Lung microvascular endothelial cell (primary cell): ENCODE measurements around the gene IL20. TPM values are rescaled to one million over a fixed set of nuclear protein-coding genes. Genes with fewer than 3 reads are reported as not detected.
A peak's percentile ranks its signal among the peaks of the same experiment; 100 is the strongest.

Experiments
- DNase-seq, 2 donors: peaks; one replicate each; pipeline versions ENCODE4 v3.0.0 to v3.0.0-alpha.2; 2010; ENCODE audit warnings: low read depth in 2 of 2
- total RNA-seq: library from RNA; depleted of rRNA; stranded (reverse); fragments of >200 nt; gene quantifications from 2 replicates; pipeline ENCODE4 v1.2.1, GENCODE V29; 2014

IL20 gene
- total RNA-seq, 1 donor from 2014 or later: not detected

DNA sequence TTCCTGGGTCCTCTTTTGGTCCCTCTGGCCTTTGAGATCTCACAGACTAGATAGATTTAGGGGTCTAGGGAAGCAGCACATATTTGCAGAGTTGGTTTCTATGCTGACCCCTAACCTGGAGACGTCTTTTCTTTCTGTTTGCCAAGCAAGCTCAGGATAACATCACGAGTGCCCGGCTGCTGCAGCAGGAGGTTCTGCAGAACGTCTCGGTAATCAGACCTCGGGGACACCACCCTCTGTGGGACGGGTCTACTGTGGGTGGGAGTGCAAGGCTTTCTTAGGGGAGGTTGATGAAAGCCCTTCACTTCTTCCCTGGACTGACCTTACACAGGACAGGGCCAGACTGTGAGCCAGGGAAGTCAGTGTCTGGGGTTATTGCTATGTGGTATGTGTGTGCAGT, 34.7 kb downstream of the IL20 start:
- DNase-seq: no peak

GRCh38 chr1:206901944-206902343, 36.5 kb downstream of the IL20 start:
- no peak for DNase-seq

- no peak for DNase-seq
Observed at GRCh38 chr1:206902702-206903101, 37.3 kb downstream of the IL20 start.

GRCh38 chr1:206903687-206904086, 38.3 kb downstream of the IL20 start:
- no peak for DNase-seq

DNA sequence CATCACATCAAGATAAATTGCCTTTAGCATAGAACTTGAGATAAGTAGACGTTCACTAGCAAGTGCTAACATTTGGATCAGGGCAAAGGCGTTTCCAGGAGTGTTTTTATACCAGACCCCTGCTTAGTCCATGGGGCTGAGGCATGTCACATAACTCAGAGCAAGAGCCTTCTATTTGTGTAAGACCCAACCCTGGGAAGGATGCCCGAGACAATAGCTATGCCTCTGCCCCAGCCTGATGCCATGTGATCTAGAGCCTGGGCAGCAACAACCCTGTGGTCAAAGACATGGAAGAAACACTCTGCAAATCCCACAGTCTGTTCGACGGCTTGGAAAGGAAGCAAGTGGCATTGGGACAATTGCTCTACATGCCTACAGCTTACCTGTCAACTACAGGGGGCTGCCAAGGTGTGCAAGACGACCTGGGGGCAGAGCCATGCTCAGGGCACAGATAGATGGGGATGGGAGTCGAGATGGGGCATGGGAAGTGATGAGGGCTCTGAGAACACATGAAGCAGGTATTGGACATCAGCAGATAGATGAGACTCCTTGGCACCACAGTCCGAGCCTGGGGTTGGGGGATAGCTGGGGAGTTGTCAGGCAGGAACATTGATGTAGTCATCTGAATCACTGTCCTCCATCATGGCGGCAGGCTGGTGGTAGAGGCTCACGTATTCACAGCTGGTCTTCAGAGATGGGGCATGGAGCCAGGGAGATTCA, 39.2 kb downstream of the IL20 start:
- no peak for DNase-seq

GRCh38 chr1:206905295-206906164, 40.1 kb downstream of the IL20 start:
- no peak for DNase-seq

- DNase-seq: peak; percentile 31 to 45
Observed at GRCh38 chr1:206907304-206907991, 42.0 kb downstream of the IL20 start.

DNA sequence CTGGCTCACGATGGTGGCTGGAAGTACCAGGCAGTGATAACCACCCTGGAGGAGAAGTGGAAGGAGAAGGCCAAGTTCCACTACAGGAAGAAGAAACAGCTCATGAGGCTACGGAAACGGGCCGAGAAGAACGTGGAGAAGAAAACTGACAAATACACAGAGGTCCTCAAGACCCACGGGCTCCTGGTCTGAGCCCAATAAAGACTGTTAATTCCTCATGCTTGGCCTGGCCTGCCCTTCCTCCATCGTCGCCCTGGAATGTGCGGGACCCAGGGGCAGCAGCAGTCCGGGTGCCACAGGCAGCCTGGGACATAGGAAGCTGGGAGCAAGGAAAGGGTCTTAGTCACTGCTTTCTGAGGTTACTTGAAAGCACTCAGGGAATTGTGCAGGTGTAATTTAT, 42.6 kb downstream of the IL20 start:
- no peak for DNase-seq

DNA sequence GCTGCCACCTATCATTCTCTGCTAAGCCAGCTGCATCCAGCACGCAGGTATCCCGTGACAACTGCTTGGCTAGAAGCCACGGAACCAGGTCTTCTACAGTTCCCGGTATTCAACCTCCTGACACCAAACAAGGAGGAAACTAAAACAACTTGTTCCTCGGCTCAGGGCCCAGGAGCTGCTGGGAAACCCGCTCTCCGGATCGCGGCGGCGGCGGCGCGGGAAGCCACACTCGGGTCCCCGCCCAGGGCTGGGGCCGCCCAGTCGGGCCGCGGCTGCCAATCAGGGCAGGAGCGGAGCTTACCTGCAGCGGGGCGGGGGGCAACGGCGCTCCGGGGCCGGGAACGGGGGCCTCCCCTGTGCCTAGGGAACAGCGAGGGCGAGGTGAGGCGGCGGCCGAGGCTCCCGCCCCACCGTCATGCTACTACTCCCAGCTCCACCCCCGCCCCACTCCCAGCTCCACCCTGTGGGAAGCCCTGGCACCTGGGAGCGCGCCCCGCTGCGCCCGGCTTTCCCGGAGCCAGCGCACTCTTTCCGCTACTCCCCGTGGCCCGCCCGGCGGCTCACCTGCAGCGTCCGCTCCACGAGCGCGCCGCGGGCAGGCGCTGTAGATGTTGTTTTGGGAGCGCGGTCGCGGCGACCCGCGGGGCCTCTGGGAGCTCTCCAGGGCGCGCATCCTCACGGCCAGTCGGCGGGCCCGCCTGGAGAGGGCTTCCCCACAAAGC, 43.9 kb downstream of the IL20 start:
- DNase-seq: peak in 1 of 2 donors; percentile 7

- DNase-seq: no peak
Observed at GRCh38 chr1:206909883-206910318, 44.5 kb downstream of the IL20 start.

- DNase-seq: peak; percentile 68 to 73
Observed at GRCh38 chr1:206911064-206911663, 45.7 kb downstream of the IL20 start.

DNA sequence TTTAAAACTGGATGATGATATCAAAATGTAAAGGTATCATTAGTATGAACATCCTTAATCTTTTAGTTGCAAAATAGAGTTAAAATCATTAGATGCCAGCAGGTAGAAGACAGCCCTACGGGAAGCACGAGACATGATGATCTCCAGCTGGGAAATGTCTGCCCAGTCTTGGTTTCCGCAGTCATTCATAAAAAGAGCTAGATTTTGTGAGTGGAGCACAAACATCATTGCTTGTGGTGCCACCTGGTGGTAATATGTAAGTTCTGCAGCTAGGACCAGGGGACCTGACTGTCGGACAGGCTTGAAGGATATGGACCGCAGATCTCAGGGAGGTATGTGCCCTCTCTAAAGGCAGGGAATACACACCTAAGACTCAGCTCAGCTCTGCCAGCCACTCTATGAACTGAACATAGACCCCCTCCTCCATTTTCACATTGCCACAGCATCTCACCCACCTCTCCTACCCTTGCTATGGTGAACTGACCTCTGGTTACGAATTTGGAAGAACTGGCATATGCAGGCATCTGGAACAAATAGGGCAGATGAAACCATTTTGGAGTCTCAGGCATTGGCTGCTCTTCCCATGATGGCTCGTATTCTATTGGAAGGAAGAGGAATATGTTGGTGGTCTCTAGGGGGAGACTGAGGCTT, 47.1 kb downstream of the IL20 start:
- peak; percentile 78 to 85 for DNase-seq

DNA sequence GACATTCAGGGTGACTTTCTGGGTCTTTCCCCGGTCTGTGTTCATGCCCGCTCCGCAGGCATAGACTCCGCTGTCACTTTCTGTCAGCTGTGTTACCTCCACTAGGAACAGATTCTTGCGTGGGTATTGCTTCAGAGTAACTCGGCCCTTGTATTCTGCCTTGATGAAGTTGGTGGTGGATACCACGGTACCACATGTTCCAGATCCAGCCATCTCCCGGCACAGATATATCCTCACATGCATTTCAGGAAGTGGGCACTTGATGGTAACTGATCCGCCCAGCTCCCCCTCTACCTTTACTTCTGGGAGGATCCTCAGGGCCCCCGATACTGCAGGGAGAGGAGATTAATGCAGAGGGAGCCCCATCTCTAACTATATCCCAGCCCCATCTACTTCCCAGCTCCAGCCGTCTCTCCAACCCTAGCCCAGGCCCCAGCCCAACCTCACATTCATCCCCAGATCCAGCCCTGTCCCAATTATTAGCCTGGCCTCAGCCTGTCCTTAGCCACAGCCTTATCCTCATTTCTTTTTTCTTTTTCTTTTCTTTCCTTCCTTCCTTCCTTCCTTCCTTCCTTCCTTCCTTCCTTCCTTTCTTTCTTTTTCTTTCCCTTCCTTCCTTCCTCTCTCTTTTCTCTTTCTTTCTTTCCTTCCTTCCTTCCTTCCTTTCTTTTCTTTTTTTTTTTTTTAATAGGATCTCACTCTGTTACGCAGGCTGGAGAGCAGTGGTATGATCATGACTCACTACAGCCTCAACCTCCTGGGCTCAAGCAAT, 48.5 kb downstream of the IL20 start:
- DNase-seq: no peak

DNA sequence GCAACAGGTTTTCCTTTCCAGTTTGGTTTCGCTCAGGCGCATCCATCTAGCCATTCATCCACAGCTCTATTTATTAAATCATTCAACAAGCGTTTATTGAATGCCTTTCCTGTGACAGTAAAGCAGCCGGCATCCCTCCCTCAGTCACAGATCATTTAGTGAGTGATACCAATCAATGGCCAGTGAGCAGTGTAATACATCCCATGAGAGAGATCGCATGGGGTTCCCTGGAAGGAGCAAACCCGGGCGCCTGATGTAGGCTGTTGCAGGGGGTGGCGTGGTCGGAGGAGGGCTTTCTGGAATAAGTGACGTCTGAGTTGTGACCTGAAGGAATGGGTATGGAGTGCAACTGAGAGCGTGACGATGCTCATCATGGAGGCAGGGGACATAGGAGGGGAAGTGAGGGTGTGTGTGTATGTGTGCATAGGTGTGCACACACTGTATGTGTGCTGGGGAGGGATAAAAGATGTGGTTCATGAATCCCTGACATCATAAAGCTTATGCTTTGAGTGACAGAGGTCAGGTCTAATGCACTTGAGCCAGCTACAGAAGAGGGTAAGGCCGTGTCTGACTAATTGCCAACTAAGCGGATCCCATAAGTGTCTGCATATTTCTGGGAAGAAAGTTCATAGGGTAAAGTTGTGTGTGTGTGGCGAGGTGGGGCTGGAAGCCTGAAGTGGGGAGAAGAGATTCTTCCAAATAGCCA, 49.8 kb downstream of the IL20 start:
- DNase-seq: no peak

DNA sequence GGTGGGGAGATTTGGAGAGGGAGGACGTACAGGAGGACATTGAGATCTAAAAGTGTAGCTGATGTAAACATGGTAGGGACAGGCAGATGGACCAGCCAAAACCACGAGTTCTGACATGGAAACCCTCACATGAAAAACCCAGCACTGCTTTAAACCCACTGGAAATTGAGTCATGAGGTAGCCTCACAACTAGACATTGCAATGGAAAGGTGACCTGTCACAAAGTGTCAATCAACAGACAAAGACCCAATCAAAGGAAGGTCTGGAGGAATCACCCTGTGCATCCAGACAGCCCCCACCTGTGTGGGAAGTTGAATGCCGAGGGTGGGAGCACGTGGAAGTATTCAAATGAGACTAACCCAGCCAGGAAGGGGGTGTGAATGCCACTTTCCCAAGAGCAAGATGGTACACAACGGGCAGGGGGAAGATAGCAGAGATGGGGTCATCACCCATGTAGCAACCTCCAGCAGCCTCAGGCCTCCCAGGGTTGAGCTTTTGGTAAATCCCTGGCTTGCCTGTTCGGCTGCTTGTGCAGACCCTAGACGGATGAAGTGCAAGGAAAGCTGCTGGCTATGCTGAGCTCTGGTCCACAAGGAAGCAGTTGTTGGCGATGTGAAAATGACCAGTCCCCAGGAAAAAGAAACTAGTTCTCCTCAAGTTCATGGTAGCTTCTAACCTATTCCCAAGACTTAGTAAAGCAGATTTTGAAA, 50.7 kb downstream of the IL20 start:
- no peak for DNase-seq

DNA sequence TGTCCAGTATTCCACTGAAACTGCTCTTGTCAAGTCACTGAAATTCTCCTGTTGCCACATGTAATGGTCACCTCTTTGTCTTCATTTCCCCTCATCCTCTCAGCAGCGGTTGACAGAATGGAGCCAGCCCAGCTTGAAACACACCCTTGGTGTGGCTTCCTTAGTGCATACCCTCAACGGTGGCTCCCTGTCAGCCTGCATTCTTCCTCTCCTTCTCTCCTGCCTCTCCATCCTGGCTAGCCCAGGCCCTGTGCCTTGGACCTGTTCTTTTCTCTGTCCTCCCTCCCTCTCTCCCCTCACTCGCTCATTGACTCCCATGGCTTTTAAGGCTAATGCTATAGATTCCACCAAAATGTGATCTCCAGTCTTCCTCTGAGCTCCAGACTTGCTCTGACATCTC, 52.7 kb downstream of the IL20 start:
- DNase-seq: no peak
